H1 (cell line): ENCODE measurements around the gene ARCN1. TPM values are rescaled to one million over a fixed set of nuclear protein-coding genes. Genes with fewer than 3 reads are reported as not detected.

ENCODE experiments used
- CTCF ChIA-PET: fragments of 300-600 bp; sonication (Branson Sonifier 250); formaldehyde crosslinking; loops from one replicate; lab custom pipeline; 2021; ENCODE audit not compliant: partially characterized antibody; lab: Charles Lee
- POLR2A ChIA-PET: fragments of 300-600 bp; sonication (Branson Sonifier 250); formaldehyde crosslinking; loops from one replicate; lab custom pipeline; 2021; ENCODE audit warnings: inconsistent platforms; ENCODE audit not compliant: partially characterized antibody; lab: Charles Lee
- DNase-seq, 2 experiments: peaks; one replicate each; pipeline versions ENCODE4 v3.0.0 to v3.0.0-alpha.2; 2010 to 2022; ENCODE audit warnings: low spot score in 2 of 2, low read depth in 1 of 2, mixed read lengths in 1 of 2
- FAIRE-seq: peaks from 2 replicates; lab custom pipeline; 2011; peaks lifted over from hg19 to GRCh38; lab: Jason Lieb, UNC
- H2AFZ ChIP-seq: 2 replicates; pipeline ENCODE4 v1.8.1; 2012; ENCODE audit warnings: low read length, inconsistent platforms
- H2AK5ac ChIP-seq: 2 replicates; pipeline ENCODE4 v1.6.1; 2013; ENCODE audit warnings: low read depth, low read length
- H2BK120ac ChIP-seq: replicated peaks from 2 replicates; pipeline ENCODE3; 2013; ENCODE audit warnings: low read depth, low read length, inconsistent platforms
- H2BK12ac ChIP-seq: 2 replicates; pipeline ENCODE4 v1.6.1; 2013; ENCODE audit warnings: low read depth, low read length
- H2BK15ac ChIP-seq: 2 replicates; pipeline ENCODE4 v1.6.1; 2013; ENCODE audit warnings: low read length
- H2BK20ac ChIP-seq: 2 replicates; pipeline ENCODE4 v1.6.1; 2013; ENCODE audit warnings: low read length
- H2BK5ac ChIP-seq: 2 replicates; pipeline ENCODE4 v1.6.1; 2013; ENCODE audit warnings: low read depth, low read length
- H3K14ac ChIP-seq: 2 replicates; pipeline ENCODE4 v1.6.1; 2013; ENCODE audit warnings: inconsistent platforms; ENCODE audit not compliant: insufficient read length
- H3K18ac ChIP-seq: 2 replicates; pipeline ENCODE4 v1.6.1; 2013; ENCODE audit warnings: low read length; ENCODE audit errors: extremely low read depth
- H3K23ac ChIP-seq: 2 replicates; pipeline ENCODE4 v1.6.1; 2013; ENCODE audit warnings: inconsistent platforms; ENCODE audit not compliant: insufficient read length
- H3K23me2 ChIP-seq: 2 replicates; pipeline ENCODE4 v1.6.1; 2013; ENCODE audit warnings: low read depth, low read length
- H3K27ac ChIP-seq: 2 replicates; pipeline ENCODE4 v1.6.1; 2011; ENCODE audit warnings: low read depth, low read length, inconsistent platforms
- H3K27me3 ChIP-seq, 4 experiments: replicated peaks in 1 of 4; 1 replicate in 1 of 4; 2 replicates in 3 of 4; pipeline versions ENCODE4 v1.6.1 to v1.8.1; 2011 to 2013; ENCODE audit warnings: low read length in 3 of 4, mild to moderate bottlenecking in 3 of 4, inconsistent platforms in 2 of 4, mixed read lengths in 2 of 4, moderate library complexity in 1 of 4; ENCODE audit not compliant: control insufficient read depth in 3 of 4, insufficient read depth in 3 of 4; ENCODE audit errors: extremely low read depth in 1 of 4
- H3K36me3 ChIP-seq, 4 experiments: 2 replicates each; pipeline versions ENCODE4 v1.6.1 to v1.8.1; 2011 to 2013; ENCODE audit warnings: mild to moderate bottlenecking in 4 of 4, low read length in 3 of 4, moderate library complexity in 2 of 4, control low read depth in 1 of 4, inconsistent platforms in 1 of 4; ENCODE audit not compliant: insufficient read depth in 4 of 4, control insufficient read depth in 2 of 4
- H3K4ac ChIP-seq: replicated peaks from 2 replicates; pipeline ENCODE3; 2013; ENCODE audit warnings: low read length, low read depth, mixed read lengths, inconsistent platforms; ENCODE audit not compliant: insufficient read length
- H3K4me1 ChIP-seq, 4 experiments: replicated peaks in 1 of 4; 1 replicate in 1 of 4; 2 replicates in 3 of 4; pipeline versions ENCODE4 v1.6.1 to v1.8.1; 2011 to 2013; ENCODE audit warnings: low read length in 3 of 4, inconsistent platforms in 2 of 4, mixed read lengths in 1 of 4; ENCODE audit not compliant: insufficient read depth in 4 of 4, control insufficient read depth in 3 of 4
- H3K4me2 ChIP-seq, 2 experiments: 2 replicates each; pipeline versions ENCODE4 v1.6.1 to v1.8.1; 2011 to 2013; ENCODE audit warnings: low read depth in 2 of 2, low read length in 2 of 2, control low read depth in 1 of 2, inconsistent platforms in 1 of 2, mild to moderate bottlenecking in 1 of 2; ENCODE audit not compliant: insufficient read depth in 1 of 2
- H3K4me3 ChIP-seq, 4 experiments: fragments of 200-600, 300-600 bp in 1 of 4; sonication (generic), shearing (Covaris generic), sonication (Bioruptor Twin) in 1 of 4; 2 replicates each; pipeline versions ENCODE4 v1.5.1 to v1.8.1; 2011 to 2016; ENCODE audit warnings: low read length in 4 of 4, low read depth in 3 of 4, control low read depth in 2 of 4, inconsistent platforms in 2 of 4, mild to moderate bottlenecking in 2 of 4, mixed read lengths in 1 of 4, moderate library complexity in 1 of 4; ENCODE audit not compliant: insufficient read depth in 2 of 4; ENCODE audit errors: extremely low read depth in 1 of 4
- H3K56ac ChIP-seq: replicated peaks from 2 replicates; pipeline ENCODE3; 2013; ENCODE audit warnings: low read depth, mild to moderate bottlenecking, mixed read lengths, low read length, inconsistent platforms; ENCODE audit not compliant: insufficient read length
- H3K79me1 ChIP-seq: 2 replicates; pipeline ENCODE4 v1.6.1; 2013; ENCODE audit warnings: low read depth, low read length, control low read depth
- H3K79me2 ChIP-seq, 2 experiments: 2 replicates each; pipeline versions ENCODE4 v1.6.1 to v1.8.1; 2012 to 2013; ENCODE audit warnings: low read length in 2 of 2, mild to moderate bottlenecking in 2 of 2, inconsistent platforms in 1 of 2; ENCODE audit not compliant: insufficient read depth in 2 of 2, control insufficient read depth in 1 of 2
- H3K9ac ChIP-seq, 4 experiments: replicated peaks in 1 of 4; 1 replicate in 1 of 4; 2 replicates in 3 of 4; pipeline versions ENCODE4 v1.6.1 to v1.8.1; 2011 to 2013; ENCODE audit warnings: low read depth in 3 of 4, low read length in 3 of 4, control low read depth in 2 of 4, mild to moderate bottlenecking in 2 of 4, moderate library complexity in 2 of 4, inconsistent platforms in 1 of 4; ENCODE audit errors: extremely low read depth in 1 of 4
- H3K9me3 ChIP-seq, 2 experiments: 2 replicates each; pipeline versions ENCODE4 v1.6.1 to v1.8.1; 2012 to 2013; ENCODE audit warnings: mild to moderate bottlenecking in 2 of 2, moderate library complexity in 2 of 2, control low read depth in 1 of 2, inconsistent platforms in 1 of 2, low read depth in 1 of 2, low read length in 1 of 2, mixed read lengths in 1 of 2; ENCODE audit not compliant: insufficient read depth in 2 of 2
- H4K20me1 ChIP-seq, 2 experiments: replicated peaks in 1 of 2; 2 replicates each; pipeline versions ENCODE3 to v1.8.1; 2011 to 2013; ENCODE audit warnings: inconsistent platforms in 2 of 2, low read length in 2 of 2, mild to moderate bottlenecking in 1 of 2; ENCODE audit not compliant: insufficient read depth in 2 of 2, control insufficient read depth in 1 of 2
- H4K5ac ChIP-seq: 2 replicates; pipeline ENCODE4 v1.6.1; 2013; ENCODE audit warnings: low read length, low read depth, mixed read lengths, inconsistent platforms; ENCODE audit not compliant: insufficient read length
- H4K8ac ChIP-seq: 2 replicates; pipeline ENCODE4 v1.8.0; 2013; ENCODE audit warnings: mild to moderate bottlenecking, moderate library complexity, low read length, inconsistent platforms; ENCODE audit not compliant: insufficient read depth; ENCODE audit errors: extremely low read depth
- H4K91ac ChIP-seq: replicated peaks from 2 replicates; pipeline ENCODE3; 2013; ENCODE audit warnings: low read length, mixed read lengths, inconsistent platforms; ENCODE audit not compliant: insufficient read length
- CBX5 ChIP-seq: fragments of 300-800, 300-1000 bp; sonication (generic); IDR thresholded peaks from 2 replicates; pipeline ENCODE4 v1.7.1; 2016; ENCODE audit warnings: antibody characterized with exemption, low read length, low read depth
- CHD1 ChIP-seq: IDR thresholded peaks from 2 replicates; pipeline ENCODE4 v1.6.1; 2012; ENCODE audit warnings: low read depth, low read length, improper control_type of control experiment
- CTBP2 ChIP-seq: IDR thresholded peaks from 2 replicates; pipeline ENCODE4 v1.7.0; 2011; ENCODE audit warnings: borderline replicate concordance, mild to moderate bottlenecking, moderate library complexity, mixed read lengths, low read length; ENCODE audit not compliant: insufficient read depth, insufficient read length
- EGR1 ChIP-seq: IDR thresholded peaks from 2 replicates; pipeline ENCODE4 v1.6.1; 2011; ENCODE audit warnings: low read depth, low read length, borderline replicate concordance
- GABPA ChIP-seq: IDR thresholded peaks from 2 replicates; pipeline ENCODE4 v1.6.1; 2011; ENCODE audit warnings: mild to moderate bottlenecking, low read length, moderate library complexity, borderline replicate concordance; ENCODE audit not compliant: insufficient read depth
- GTF2F1 ChIP-seq: IDR thresholded peaks from 2 replicates; pipeline ENCODE4 v1.6.1; 2012; ENCODE audit warnings: low read depth, low read length, improper control_type of control experiment, borderline replicate concordance
- JUN ChIP-seq: IDR thresholded peaks from 2 replicates; pipeline ENCODE4 v1.6.1; 2011; ENCODE audit warnings: low read depth, mild to moderate bottlenecking, improper control_type of control experiment, low read length
- SIX5 ChIP-seq: IDR thresholded peaks from 2 replicates; pipeline ENCODE4 v1.6.1; 2011; ENCODE audit warnings: mild to moderate bottlenecking, low read depth, low read length
- TEAD4 ChIP-seq: IDR thresholded peaks from 2 replicates; pipeline ENCODE4 v1.6.1; 2012; ENCODE audit warnings: low read depth, low read length, inconsistent platforms, mixed read lengths
- YY1 ChIP-seq: IDR thresholded peaks from 2 replicates; pipeline ENCODE4 v1.6.1; 2011; ENCODE audit warnings: low read depth, mild to moderate bottlenecking, low read length
- WGBS, 2 experiments: shearing (Covaris generic) in 1 of 2; methylation state at CpG; one replicate each; pipeline versions ENCODE4 v1.1.6 to v1.1.7; 2013 to 2015; ENCODE audit warnings: low lambda C conversion rate in 2 of 2, mixed read lengths in 2 of 2, inconsistent platforms in 1 of 2, low coverage in 1 of 2, missing lambda C conversion rate in 1 of 2; ENCODE audit not compliant: insufficient replicate concordance in 2 of 2, insufficient coverage in 1 of 2, insufficient read length in 1 of 2; ENCODE audit errors: extremely low coverage in 1 of 2, missing lambda C conversion rate in 1 of 2; 5-methylcytosine and 5-hydroxymethylcytosine counted together
- polyA plus RNA-seq, 7 experiments: library from polyadenylated mRNA; depleted of rRNA in 3 of 7; stranded (reverse) in 5 of 7; unstranded in 2 of 7; fragments of >200 nt in 5 of 7; fragments of 200-250 nt in 2 of 7; gene quantifications; 1 replicate in 5 of 7; 2 replicates in 1 of 7; 4 replicates in 1 of 7; pipeline versions ENCODE4 v1.2.1 to v1.2.3, GENCODE V29; 2011 to 2013; ENCODE audit warnings: missing spikeins in 2 of 7, mixed read lengths in 2 of 7
- total RNA-seq: library from RNA; stranded (reverse); fragmentation: NEBNext Ultra II Directional; extraction: Animal tissue kit (Norgen Biotek cat#: 25700); gene quantifications from 2 replicates; pipeline ENCODE4 v1.2.1, GENCODE V29; 2021

The ARCN1 gene
- total and polyA plus RNA-seq, 2 of the 8 experiments (the other 6 are each of a cell fraction or from before 2014, with no cell fraction given), result 132 to 146 TPM

GRCh38 chr11:118526688-118527087, 45.5 kb upstream of the ARCN1 start:
- Histone ChIP-seq H4K5ac (no peak overlapping the region), H3K18ac (no peak overlapping the region), H3K79me2 (no peaks in the 10 kb centered on the region), H4K8ac (no peak overlapping the region), H2BK120ac (no peak overlapping the region), H3K36me3 (peaks cover 5 to 32% (median 26%) of the 10 kb centered on the region in 4 experiments), H3K56ac (no peak overlapping the region), H3K27ac (no peak overlapping the region), H2BK12ac (no peak overlapping the region), H4K91ac (no peak overlapping the region), H4K20me1 (peaks cover 0 to 7% of the 10 kb centered on the region in 2 experiments), H3K4me2 (no peak overlapping the region), H2BK15ac (no peak overlapping the region), H3K27me3 (no peaks in the 10 kb centered on the region; a peak in 2 of 7 replicates), H3K14ac (no peak overlapping the region), H3K4ac (no peak overlapping the region), H2BK20ac (no peak overlapping the region), H2AFZ (no peak overlapping the region), H2AK5ac (no peak overlapping the region), H3K23ac (no peak overlapping the region), H3K9ac (no peak overlapping the region), H3K4me3 (no peak overlapping the region), H3K79me1 (peaks cover 3% of the 10 kb centered on the region; the same call in 1 of the 2 replicates), H3K9me3 (no peaks in the 10 kb centered on the region), H3K4me1 (peaks cover 0 to 11% (median 5%) of the 10 kb centered on the region in 4 experiments; a peak in 5 of 7 replicates), H3K23me2 (peaks cover 8% of the 10 kb centered on the region), H2BK5ac (no peak overlapping the region)
- 95% methylated on average over 2 of the region's 2 CpGs; no CpG with 5 or more reads in 1 of the 2 experiments for WGBS, 2 experiments
- DNase-seq, result no peak
- no peak for TF ChIP-seq CHD1
- TF ChIP-seq CTBP2, result no peak
- no peak for TF ChIP-seq YY1
- no peak for TF ChIP-seq GABPA
- no peak for TF ChIP-seq SIX5
- no peak for TF ChIP-seq GTF2F1
- TF ChIP-seq JUN, result no peak
- TF ChIP-seq EGR1, result no peak
- no peak for TF ChIP-seq TEAD4
- TF ChIP-seq CBX5, result no peak
- ChIA-PET CTCF (interaction anchor here (0.6 to 1.9 kb wide), 5 partner anchors 14 to 166 kb away, joined by 3 to 7 read pairs (median 3); no protein-coding TSS in a partner anchor), POLR2A (interaction anchor here (0.6 to 1.4 kb wide), 2 partner anchors 15 to 126 kb away, joined by 3 read pairs; no protein-coding TSS in a partner anchor)
- FAIRE-seq, result no peak
